Thyroid gland (tissue), 4 donors: ENCODE results near the gene ANP32D.

Experiments
- CTCF ChIP-seq, 6 experiments: fragments of 200-600 bp in 3 of 6; fragments of 450-650 bp in 3 of 6; sonication (generic) in 3 of 6; IDR thresholded peaks; one replicate each; pipeline ENCODE4 v1.5.1; 2016 to 2019; ENCODE audit warnings: antibody characterized with exemption in 6 of 6, mild to moderate bottlenecking in 2 of 6, inconsistent platforms in 1 of 6, moderate library complexity in 1 of 6
- POLR2A ChIP-seq, 2 donors: fragments of 450-650 bp; IDR thresholded peaks; one replicate each; pipeline ENCODE4 v1.6.1; 2017; ENCODE audit warnings: antibody characterized with exemption in 2 of 2, mild to moderate bottlenecking in 2 of 2, moderate library complexity in 1 of 2

- no peak for TF ChIP-seq POLR2A (IDR thresholded peaks at IDR 0.05)
- no peak for TF ChIP-seq CTCF (IDR thresholded peaks at IDR 0.05)
Observed at GRCh38 chr12:48423171-48423570, 49.2 kb upstream of the ANP32D start.
